Epithelial cell of esophagus (primary cell): ENCODE results near the gene MAGEA9B.
"Not testable (repeated sequence)": the region's sequence is repeated elsewhere in the genome, so short reads cannot be mapped to it uniquely, and the experiment has no call there.

Experiments used
- DNase-seq: peaks from one replicate; pipeline ENCODE4 v3.0.0; 2010; ENCODE audit warnings: low read depth
- H3K4me3 ChIP-seq: 2 replicates; pipeline ENCODE4 v1.5.1; 2011; ENCODE audit warnings: mild to moderate bottlenecking, low read length, control low read depth
- TF ChIP-seq, protein P1 (sequence below): IDR thresholded peaks from 2 replicates; pipeline ENCODE4 v1.5.1; 2011; ENCODE audit warnings: low read depth, mild to moderate bottlenecking, low read length, control low read depth, inconsistent platforms; ENCODE audit not compliant: insufficient read depth; ENCODE audit errors: missing control alignments

MAGEA9B gene

DNA sequence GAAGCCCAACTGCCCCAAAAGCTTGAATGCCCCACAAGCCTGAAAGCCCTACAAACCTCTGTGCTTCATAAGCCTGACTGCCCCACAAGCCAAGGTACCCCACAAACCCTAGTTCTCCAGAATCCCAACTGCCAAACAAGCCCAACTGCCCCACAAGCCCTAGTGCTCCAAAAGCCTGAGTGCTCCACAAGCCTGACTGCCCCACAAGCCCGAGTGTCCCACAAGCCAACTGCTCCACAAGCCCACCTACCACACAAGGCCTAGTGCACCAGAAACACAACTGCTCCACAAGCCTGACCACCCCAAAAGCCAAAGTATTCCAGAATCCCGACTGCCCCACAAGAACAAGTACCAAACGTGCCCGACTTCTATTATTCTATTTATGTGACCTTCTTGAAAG, 23.9 kb downstream of the MAGEA9B start:
- DNase-seq = no peak
- H3K4me3 ChIP-seq = no peak overlapping the region
- TF ChIP-seq, protein P1, sequence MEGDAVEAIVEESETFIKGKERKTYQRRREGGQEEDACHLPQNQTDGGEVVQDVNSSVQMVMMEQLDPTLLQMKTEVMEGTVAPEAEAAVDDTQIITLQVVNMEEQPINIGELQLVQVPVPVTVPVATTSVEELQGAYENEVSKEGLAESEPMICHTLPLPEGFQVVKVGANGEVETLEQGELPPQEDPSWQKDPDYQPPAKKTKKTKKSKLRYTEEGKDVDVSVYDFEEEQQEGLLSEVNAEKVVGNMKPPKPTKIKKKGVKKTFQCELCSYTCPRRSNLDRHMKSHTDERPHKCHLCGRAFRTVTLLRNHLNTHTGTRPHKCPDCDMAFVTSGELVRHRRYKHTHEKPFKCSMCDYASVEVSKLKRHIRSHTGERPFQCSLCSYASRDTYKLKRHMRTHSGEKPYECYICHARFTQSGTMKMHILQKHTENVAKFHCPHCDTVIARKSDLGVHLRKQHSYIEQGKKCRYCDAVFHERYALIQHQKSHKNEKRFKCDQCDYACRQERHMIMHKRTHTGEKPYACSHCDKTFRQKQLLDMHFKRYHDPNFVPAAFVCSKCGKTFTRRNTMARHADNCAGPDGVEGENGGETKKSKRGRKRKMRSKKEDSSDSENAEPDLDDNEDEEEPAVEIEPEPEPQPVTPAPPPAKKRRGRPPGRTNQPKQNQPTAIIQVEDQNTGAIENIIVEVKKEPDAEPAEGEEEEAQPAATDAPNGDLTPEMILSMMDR = no peak

- H3K4me3 ChIP-seq, DNase-seq: not testable (repeated sequence)
Measured at GRCh38 chrX:149555251-149555650, 32.0 kb downstream of the MAGEA9B start.

DNA sequence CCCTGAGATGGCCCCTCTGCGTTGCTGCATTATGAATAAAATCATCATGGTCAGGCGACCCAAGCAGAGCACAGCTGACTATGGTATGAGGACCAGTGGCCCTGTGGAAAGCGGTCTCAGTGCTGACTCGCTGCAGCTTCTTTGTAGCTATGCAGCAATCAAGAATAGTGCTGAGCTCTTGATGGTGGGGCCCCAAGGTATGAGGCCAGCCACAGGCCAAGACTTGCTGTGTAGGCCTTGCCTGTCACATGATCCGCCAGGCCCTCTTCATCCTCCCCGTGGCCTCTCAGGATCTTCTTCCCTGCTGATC, 35.4 kb downstream of the MAGEA9B start:
- DNase-seq, H3K4me3 ChIP-seq: not testable (repeated sequence)

DNA sequence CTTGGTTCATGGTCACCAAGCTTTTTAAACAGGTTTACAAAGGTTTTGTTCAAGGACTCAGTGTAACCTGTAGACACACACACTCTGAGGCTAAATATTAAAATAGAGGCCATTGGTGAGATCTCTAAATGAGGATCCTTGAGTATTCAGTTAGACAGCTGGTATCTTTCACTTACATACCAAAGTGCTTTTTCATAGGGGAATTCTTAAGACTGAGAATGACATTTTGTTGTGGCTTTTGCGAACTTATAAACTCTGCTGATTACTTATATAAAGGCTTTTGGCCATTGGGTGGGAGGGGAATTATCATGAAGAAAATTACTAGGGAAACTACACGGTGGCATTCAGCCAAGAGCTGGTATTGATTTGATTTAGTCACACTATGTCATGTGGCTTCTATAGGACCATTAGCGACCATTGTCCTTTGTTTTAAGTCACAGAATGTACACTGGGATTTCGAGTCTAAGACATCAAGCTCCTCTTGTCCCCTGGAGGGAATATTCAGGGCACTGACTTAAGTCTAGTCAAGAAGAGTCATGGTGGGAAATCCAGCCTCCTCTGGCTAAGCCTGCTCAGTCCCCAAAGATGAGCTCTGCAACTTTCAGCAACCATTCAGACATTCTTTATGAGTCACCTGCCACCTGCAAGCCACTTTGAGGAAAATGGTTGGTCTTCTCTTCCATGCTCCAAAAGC, 35.9 kb downstream of the MAGEA9B start:
- H3K4me3 ChIP-seq, DNase-seq: not testable (repeated sequence)

DNA sequence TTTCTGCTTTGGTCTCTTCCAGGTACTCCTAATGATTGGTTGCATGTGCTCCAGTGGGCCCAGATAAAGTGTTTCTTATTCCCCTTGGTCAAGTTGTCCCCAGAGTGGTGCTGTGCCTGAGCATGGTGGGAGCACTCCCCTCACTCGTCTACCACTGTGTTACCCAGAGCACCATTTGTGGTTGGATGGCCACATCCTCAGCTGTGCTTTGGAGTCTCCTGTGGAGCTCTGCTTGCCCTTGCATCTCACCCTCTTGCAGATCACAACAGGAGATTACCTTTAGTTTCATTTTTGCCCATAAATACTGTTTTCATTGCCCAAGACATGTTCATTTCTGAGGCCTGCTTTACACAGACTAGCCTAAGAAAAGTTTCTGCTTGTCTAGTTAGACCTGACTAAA, 36.8 kb downstream of the MAGEA9B start:
- not testable (repeated sequence) for DNase-seq, H3K4me3 ChIP-seq

DNA sequence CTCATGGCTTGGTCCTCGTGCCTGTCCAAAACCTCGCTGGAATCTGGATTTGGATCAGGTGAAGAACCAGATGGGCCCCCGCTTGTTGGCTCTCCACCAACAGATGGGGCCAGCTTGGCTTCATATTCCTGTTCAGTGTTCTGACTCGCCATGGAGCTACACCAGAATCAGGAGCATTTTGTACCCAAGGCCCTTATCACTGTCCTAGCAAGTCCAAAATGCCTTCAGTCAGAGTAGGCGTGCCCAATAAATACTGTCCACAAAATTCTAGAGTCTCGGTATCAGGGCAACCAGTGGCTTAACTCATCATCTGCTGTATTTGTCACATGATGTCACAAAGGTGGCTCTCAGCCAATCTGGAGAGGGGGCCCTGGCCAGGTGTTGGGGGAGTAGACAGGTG, 37.6 kb downstream of the MAGEA9B start, which contains the start of gene HSFX3:
Gene HSFX3 (minus strand): TSS at position 224 of the 400 bp plus-strand sequence. CDS start 72 bp downstream, at position 152.
- H3K4me3 ChIP-seq, DNase-seq: not testable (repeated sequence)

DNA sequence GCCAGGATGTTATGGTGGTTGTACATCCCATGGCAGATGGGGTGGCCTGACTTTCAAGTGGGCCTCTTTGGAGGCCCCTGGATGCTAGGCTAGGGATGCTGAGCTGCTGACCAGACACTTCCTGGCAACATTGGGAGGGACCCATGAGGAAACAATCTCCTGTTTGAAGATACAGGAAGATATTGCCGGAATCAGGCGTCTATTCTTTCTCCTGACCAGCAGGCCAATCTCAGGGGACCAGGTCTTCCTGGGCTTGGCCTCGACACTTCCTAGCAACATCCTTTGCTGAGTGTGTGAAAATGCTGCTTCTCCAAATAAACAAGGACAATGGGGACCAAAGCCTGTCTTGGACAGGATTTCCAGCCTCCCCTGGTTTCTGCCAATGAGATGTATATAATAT, 39.5 kb downstream of the MAGEA9B start:
- not testable (repeated sequence) for H3K4me3 ChIP-seq, DNase-seq

DNA sequence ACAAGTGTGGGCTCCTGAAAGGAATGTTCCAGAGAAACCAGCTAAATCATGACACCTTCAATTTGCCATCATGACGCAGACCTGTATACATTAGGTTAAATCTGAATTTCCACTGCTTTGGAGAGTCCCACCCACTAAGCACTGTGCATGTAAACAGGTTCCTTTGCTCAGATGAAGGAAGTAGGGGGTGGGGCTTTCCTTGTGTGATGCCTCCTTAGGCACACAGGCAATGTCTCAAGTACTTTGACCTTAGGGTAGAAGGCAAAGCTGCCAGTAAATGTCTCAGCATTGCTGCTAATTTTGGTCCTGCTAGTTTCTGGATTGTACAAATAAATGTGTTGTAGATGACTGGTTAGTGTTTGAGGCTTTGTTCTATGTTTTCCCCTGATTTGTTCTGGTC, 40.3 kb downstream of the MAGEA9B start:
- not testable (repeated sequence) for DNase-seq

GRCh38 chrX:149545545-149546543, 41.4 kb downstream of the MAGEA9B start:
- H3K4me3 ChIP-seq = not testable (repeated sequence)
- peak; percentile 24 for DNase-seq

More for the DNA sequence above, 40.3 kb downstream of the MAGEA9B start:
- not testable (repeated sequence) for H3K4me3 ChIP-seq

DNA sequence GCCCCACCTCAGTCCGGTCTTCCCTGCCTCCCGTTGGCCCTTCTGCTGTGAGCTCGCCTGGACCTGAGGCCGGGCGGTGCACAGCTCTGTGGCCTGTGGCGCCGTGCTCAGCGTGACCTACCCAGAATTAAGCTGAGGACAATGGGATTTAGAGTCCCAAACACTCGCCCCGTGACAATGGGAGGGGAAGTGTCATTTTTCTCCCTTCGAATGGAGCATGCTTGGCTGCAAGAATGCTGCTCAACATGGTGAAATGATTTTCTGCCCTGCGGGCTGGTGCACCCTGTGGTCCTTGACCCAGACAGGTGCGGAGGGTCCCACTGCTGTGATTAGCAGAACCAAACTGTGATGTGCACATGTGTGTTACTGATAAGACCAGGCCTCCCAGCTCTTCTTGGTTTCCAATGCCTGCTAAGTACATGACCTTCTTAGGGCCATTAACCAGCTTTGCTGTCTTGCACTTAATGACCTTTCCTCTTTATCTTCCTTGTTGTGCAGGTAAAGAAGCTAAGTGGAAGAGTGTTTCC, 45.7 kb downstream of the MAGEA9B start:
- TF ChIP-seq, protein P1 = no peak
- DNase-seq = no peak
- H3K4me3 ChIP-seq = peak overlapping the region; percentile 61

DNA sequence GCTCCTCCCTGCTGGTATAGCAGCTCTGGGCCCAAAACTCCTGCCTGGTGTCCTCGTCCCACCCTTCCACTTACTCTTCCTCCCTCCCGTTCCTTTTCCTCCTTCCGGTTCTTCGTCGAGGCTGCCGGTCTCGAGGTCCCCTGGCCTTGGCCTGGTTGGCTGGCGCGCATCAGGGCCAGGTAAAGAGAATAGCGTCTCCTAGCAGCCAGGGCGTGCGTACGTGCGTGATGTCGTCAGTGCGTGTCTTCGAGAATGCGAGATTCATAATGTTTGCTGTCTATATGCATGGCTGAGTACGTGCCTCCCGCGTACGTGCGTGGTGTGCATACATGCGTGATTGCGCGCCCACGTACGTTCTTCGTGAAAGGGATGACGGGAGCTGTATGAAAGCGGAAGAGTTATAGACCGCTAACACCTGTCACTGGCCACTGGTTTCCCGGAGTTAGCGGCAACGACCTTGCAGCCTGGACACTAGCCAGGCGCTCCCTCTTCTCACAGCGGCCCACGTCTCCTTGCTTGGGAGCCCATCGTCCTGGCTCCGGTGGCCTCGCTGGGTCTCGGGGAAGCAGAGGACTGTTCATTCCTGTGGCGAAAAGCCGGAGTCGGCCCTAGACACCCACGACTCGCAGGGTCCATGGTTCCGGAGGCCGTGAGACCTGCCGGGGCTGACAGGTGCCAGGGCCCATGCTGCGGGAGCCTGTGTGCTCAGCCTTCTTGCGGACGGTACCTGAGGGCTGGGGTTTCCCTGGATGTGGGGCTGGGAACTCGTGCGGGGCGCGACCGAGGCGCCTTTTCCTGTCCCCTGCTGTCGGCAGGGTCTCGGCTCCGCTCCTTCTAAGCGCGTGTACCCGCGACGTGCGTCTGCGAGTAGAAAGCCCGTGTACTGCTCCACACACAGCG, 46.4 kb downstream of the MAGEA9B start, which contains the start of gene EOLA1:
Gene EOLA1 (plus strand): TSS at position 392 of the 900 bp plus-strand sequence. CDS start 4,619 bp downstream, outside the sequence.
- peak; percentile 93 for DNase-seq
- TF ChIP-seq, protein P1 = no peak
- H3K4me3 ChIP-seq = peak within 1 kb of the TSS; percentile 61
